ENCODE measurements around the gene SLC7A1. TPM values are rescaled to one million over a fixed set of nuclear protein-coding genes. Genes with fewer than 3 reads are reported as not detected.
A peak's percentile ranks its signal among the peaks of the same experiment; 100 is the strongest.

Gene SLC7A1
- total RNA-seq, 1 donor from 2014 or later = 115 TPM

DNA sequence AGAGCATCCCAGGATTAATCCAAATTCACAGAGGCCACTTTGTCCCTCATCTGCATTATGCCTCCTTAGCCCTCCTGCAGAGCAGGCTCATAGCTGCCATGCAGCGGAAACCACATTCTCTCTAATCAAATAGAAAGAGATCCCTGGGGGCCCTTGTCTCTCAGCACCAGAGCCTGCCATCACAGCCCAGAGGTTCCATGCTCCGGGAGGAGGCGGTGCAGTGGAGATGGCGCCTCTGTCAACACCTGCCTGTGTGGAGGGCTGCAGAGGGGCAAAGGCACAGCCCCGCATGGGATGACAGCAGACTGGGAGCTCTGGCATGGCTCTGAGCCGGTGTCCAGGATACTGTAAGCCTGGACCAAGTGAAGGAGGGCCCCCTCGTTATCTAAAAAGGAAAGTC is 111.3 kb downstream of the SLC7A1 start:
- Histone ChIP-seq H3K27ac (ENCODE audit: low read depth, low read length) (no peak overlapping the region), H2AFZ (ENCODE audit: low read depth, low read length) (no peak overlapping the region), H3K36me3 (ENCODE audit: insufficient read depth, low read length) (no peaks in the 10 kb centered on the region), H3K27me3 (ENCODE audit: insufficient read depth, low read length) (peaks cover 43% of the 10 kb centered on the region), H3K4me1 (ENCODE audit: insufficient read depth, low read length) (no peaks in the 10 kb centered on the region), H4K20me1 (ENCODE audit: insufficient read depth, low read length) (no peaks in the 10 kb centered on the region), H3K9me3 (ENCODE audit: insufficient read depth, low read depth, low read length) (no peaks in the 10 kb centered on the region), H3K4me2 (ENCODE audit: low read length) (no peak overlapping the region), H3K79me2 (ENCODE audit: insufficient read depth, low read length) (no peaks in the 10 kb centered on the region), H3K4me3 (ENCODE audit: insufficient read depth, low read depth, low read length) (no peak overlapping the region), H3K9ac (ENCODE audit: low read length) (no peak overlapping the region)
- no peak for TF ChIP-seq EZH2 (IDR thresholded peaks at IDR 0.05; ENCODE audit: insufficient read depth, low read length)
- TF ChIP-seq, protein P1, sequence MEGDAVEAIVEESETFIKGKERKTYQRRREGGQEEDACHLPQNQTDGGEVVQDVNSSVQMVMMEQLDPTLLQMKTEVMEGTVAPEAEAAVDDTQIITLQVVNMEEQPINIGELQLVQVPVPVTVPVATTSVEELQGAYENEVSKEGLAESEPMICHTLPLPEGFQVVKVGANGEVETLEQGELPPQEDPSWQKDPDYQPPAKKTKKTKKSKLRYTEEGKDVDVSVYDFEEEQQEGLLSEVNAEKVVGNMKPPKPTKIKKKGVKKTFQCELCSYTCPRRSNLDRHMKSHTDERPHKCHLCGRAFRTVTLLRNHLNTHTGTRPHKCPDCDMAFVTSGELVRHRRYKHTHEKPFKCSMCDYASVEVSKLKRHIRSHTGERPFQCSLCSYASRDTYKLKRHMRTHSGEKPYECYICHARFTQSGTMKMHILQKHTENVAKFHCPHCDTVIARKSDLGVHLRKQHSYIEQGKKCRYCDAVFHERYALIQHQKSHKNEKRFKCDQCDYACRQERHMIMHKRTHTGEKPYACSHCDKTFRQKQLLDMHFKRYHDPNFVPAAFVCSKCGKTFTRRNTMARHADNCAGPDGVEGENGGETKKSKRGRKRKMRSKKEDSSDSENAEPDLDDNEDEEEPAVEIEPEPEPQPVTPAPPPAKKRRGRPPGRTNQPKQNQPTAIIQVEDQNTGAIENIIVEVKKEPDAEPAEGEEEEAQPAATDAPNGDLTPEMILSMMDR (IDR thresholded peaks at IDR 0.05; ENCODE audit: insufficient read depth, low read depth, low read length) = no peak
- Mint-ChIP-seq H3K4me1 (ENCODE audit: low read depth, unreplicated experiment) (no peaks in the 10 kb centered on the region), H3K27me3 (ENCODE audit: low read depth, unreplicated experiment) (peaks cover 33% of the 10 kb centered on the region), H3K4me3 (ENCODE audit: unreplicated experiment) (no peak overlapping the region), H3K36me3 (ENCODE audit: low read depth, unreplicated experiment) (no peaks in the 10 kb centered on the region), H3K27ac (ENCODE audit: unreplicated experiment) (no peak overlapping the region), H3K9me3 (ENCODE audit: unreplicated experiment) (no peaks in the 10 kb centered on the region)
- DNase-seq (ENCODE audit: low read depth) = no peak
- no peak for FAIRE-seq

DNA sequence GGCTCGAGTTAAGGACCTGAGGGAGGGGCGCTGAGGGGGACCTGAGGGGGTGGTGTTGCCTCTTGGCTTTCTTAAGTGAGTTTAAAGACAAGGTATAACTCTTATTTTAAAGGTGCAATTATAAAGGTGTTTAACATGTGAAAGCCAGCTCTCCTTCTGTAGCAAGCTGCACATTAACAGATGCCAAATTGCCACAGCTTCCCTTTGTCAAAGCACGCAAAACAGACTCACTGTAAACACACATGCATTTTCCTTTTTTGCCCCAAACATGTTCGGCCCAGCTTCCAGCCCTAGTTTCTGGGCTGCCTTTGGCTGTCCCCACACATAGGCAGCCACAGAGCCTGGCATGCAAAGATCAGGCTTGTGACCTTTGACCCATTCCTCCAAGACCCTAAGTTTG is 111.9 kb downstream of the SLC7A1 start:
- DNase-seq (ENCODE audit: low read depth) = no peak
- Mint-ChIP-seq H3K36me3 (ENCODE audit: low read depth, unreplicated experiment) (no peaks in the 10 kb centered on the region), H3K27me3 (ENCODE audit: low read depth, unreplicated experiment) (peaks cover 38% of the 10 kb centered on the region), H3K9me3 (ENCODE audit: unreplicated experiment) (no peaks in the 10 kb centered on the region), H3K4me3 (ENCODE audit: unreplicated experiment) (no peak overlapping the region), H3K27ac (ENCODE audit: unreplicated experiment) (peak overlapping the region; percentile 27), H3K4me1 (ENCODE audit: low read depth, unreplicated experiment) (no peaks in the 10 kb centered on the region)
- FAIRE-seq = no peak
- TF ChIP-seq EZH2 (IDR thresholded peaks at IDR 0.05; ENCODE audit: insufficient read depth, low read length) = no peak
- TF ChIP-seq, protein P1 (IDR thresholded peaks at IDR 0.05; ENCODE audit: insufficient read depth, low read depth, low read length) = no peak
- H3K27me3 ChIP-seq (ENCODE audit: insufficient read depth, low read length) = peaks cover 46% of the 10 kb centered on the region
- no peaks in the 10 kb centered on the region for H3K36me3 ChIP-seq (ENCODE audit: insufficient read depth, low read length)
- no peaks in the 10 kb centered on the region for H3K9me3 ChIP-seq (ENCODE audit: insufficient read depth, low read depth, low read length)
- H2AFZ ChIP-seq (ENCODE audit: low read depth, low read length) = no peak overlapping the region
- H3K9ac ChIP-seq (ENCODE audit: low read length) = no peak overlapping the region
- H3K79me2 ChIP-seq (ENCODE audit: insufficient read depth, low read length) = no peaks in the 10 kb centered on the region
- no peaks in the 10 kb centered on the region for H4K20me1 ChIP-seq (ENCODE audit: insufficient read depth, low read length)
- H3K4me1 ChIP-seq (ENCODE audit: insufficient read depth, low read length) = no peaks in the 10 kb centered on the region
- H3K4me3 ChIP-seq (ENCODE audit: insufficient read depth, low read depth, low read length) = no peak overlapping the region
- H3K4me2 ChIP-seq (ENCODE audit: low read length) = no peak overlapping the region
- H3K27ac ChIP-seq (ENCODE audit: low read depth, low read length) = no peak overlapping the region

DNA sequence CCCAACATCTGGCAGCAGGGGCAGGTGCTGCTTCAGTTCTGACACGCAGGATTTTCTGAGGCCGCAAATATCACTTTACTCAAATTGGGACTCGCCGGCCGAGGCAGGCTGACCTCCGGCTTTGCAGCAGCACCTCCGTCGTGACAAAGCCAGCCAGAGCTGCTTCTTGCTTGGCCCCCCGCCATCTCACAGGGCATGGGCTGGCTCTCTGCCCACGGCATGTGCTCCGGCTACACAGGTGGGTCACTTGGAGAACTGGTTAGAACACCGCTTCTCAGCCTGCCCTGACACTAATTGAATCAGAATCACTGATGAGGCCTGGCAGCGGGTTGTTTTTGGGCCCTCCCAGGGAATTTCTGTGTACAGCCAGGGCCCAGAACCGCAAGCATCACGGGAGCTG is 112.3 kb downstream of the SLC7A1 start:
- H3K9me3 Mint-ChIP-seq (ENCODE audit: unreplicated experiment) = no peaks in the 10 kb centered on the region
- DNase-seq (ENCODE audit: low read depth) (no peak), FAIRE-seq (no peak)
- no peaks in the 10 kb centered on the region for H3K4me1 Mint-ChIP-seq (ENCODE audit: low read depth, unreplicated experiment)
- Histone ChIP-seq H3K4me1 (ENCODE audit: insufficient read depth, low read length) (no peaks in the 10 kb centered on the region), H3K27ac (ENCODE audit: low read depth, low read length) (no peak overlapping the region), H2AFZ (ENCODE audit: low read depth, low read length) (no peak overlapping the region), H4K20me1 (ENCODE audit: insufficient read depth, low read length) (no peaks in the 10 kb centered on the region), H3K9ac (ENCODE audit: low read length) (no peak overlapping the region), H3K36me3 (ENCODE audit: insufficient read depth, low read length) (no peaks in the 10 kb centered on the region), H3K9me3 (ENCODE audit: insufficient read depth, low read depth, low read length) (no peaks in the 10 kb centered on the region), H3K27me3 (ENCODE audit: insufficient read depth, low read length) (peaks cover 46% of the 10 kb centered on the region), H3K79me2 (ENCODE audit: insufficient read depth, low read length) (no peaks in the 10 kb centered on the region), H3K4me3 (ENCODE audit: insufficient read depth, low read depth, low read length) (no peak overlapping the region), H3K4me2 (ENCODE audit: low read length) (no peak overlapping the region)
- TF ChIP-seq, protein P1 (IDR thresholded peaks at IDR 0.05; ENCODE audit: insufficient read depth, low read depth, low read length) = no peak
- no peak for TF ChIP-seq EZH2 (IDR thresholded peaks at IDR 0.05; ENCODE audit: insufficient read depth, low read length)
- peaks cover 41% of the 10 kb centered on the region for H3K27me3 Mint-ChIP-seq (ENCODE audit: low read depth, unreplicated experiment)
- H3K4me3 Mint-ChIP-seq (ENCODE audit: unreplicated experiment) = no peak overlapping the region
- no peak overlapping the region for H3K27ac Mint-ChIP-seq (ENCODE audit: unreplicated experiment)
- H3K36me3 Mint-ChIP-seq (ENCODE audit: low read depth, unreplicated experiment) = no peaks in the 10 kb centered on the region
